Activated CD4-positive, alpha-beta T cell treated with anti-CD3 and anti-CD28 coated beads, Interleukin-2, amount 50 U/mL, for 16 hours (primary cell): ENCODE results near the gene BRME1.
A peak's percentile ranks its signal among the peaks of the same experiment; 100 is the strongest.

ENCODE experiments used
- DNase-seq: peaks from one replicate; pipeline ENCODE4 v3.0.0-alpha.2; 2020

Gene BRME1

GRCh38 chr19:13905634-13906520 lies at the start of gene BRME1, which contains the start of gene CC2D1A:
BRME1 (minus strand) TSS chr19:13906117; CDS start chr19:13904892, 1,225 bp downstream.
CC2D1A (plus strand) TSS chr19:13906201; CDS start chr19:13906442, 241 bp downstream.
- peak; percentile 97 for DNase-seq

- DNase-seq, result no peak
These were observed 48.3 kb upstream of the BRME1 start for GRCh38 chr19:13954185-13954584.

- DNase-seq, result no peak
These were observed 47.1 kb upstream of the BRME1 start for GRCh38 chr19:13952931-13953531.

- DNase-seq, result peak; percentile 100
These were observed 46.4 kb upstream of the BRME1 start, which contains the start of gene DCAF15 for GRCh38 chr19:13952154-13952930. DCAF15 (plus strand) TSS chr19:13952509; CDS start chr19:13952513, 4 bp downstream.

GRCh38 chr19:13951799-13952153 lies 45.9 kb upstream of the BRME1 start:
- DNase-seq, result no peak

GRCh38 chr19:13951043-13951442 lies 45.1 kb upstream of the BRME1 start:
- no peak for DNase-seq

- DNase-seq, result no peak
These were observed 40.5 kb upstream of the BRME1 start for GRCh38 chr19:13946414-13946813.

- no peak for DNase-seq
These were observed 36.2 kb upstream of the BRME1 start for GRCh38 chr19:13942023-13942684.

- DNase-seq, result no peak
These were observed 32.6 kb upstream of the BRME1 start, which contains the start of gene PODNL1 for GRCh38 chr19:13938301-13939064. PODNL1 (minus strand) TSS chr19:13938417; CDS start chr19:13938181, 236 bp downstream.

GRCh38 chr19:13937479-13938300 lies 31.8 kb upstream of the BRME1 start:
- no peak for DNase-seq

GRCh38 chr19:13935765-13936510 lies 30.0 kb upstream of the BRME1 start:
- no peak for DNase-seq

GRCh38 chr19:13934785-13935109 lies 28.8 kb upstream of the BRME1 start:
- DNase-seq, result no peak

GRCh38 chr19:13932911-13933393 lies 27.0 kb upstream of the BRME1 start:
- DNase-seq, result no peak

- no peak for DNase-seq
These were observed 26.3 kb upstream of the BRME1 start for GRCh38 chr19:13932149-13932637.

- no peak for DNase-seq
These were observed 25.7 kb upstream of the BRME1 start for GRCh38 chr19:13931391-13932148.

GRCh38 chr19:13930402-13930801 lies 24.5 kb upstream of the BRME1 start:
- DNase-seq, result no peak

GRCh38 chr19:13929956-13930355 lies 24.0 kb upstream of the BRME1 start:
- DNase-seq, result no peak

GRCh38 chr19:13929340-13929739 lies 23.4 kb upstream of the BRME1 start:
- DNase-seq, result no peak

- no peak for DNase-seq
These were observed 20.8 kb upstream of the BRME1 start for GRCh38 chr19:13926715-13927114.
